Measurements from ENCODE around the gene CTAGE15.
"Not testable (repeated sequence)": the region's sequence is repeated elsewhere in the genome, so short reads cannot be mapped to it uniquely, and the experiment has no call there.

Gene CTAGE15, protein sequence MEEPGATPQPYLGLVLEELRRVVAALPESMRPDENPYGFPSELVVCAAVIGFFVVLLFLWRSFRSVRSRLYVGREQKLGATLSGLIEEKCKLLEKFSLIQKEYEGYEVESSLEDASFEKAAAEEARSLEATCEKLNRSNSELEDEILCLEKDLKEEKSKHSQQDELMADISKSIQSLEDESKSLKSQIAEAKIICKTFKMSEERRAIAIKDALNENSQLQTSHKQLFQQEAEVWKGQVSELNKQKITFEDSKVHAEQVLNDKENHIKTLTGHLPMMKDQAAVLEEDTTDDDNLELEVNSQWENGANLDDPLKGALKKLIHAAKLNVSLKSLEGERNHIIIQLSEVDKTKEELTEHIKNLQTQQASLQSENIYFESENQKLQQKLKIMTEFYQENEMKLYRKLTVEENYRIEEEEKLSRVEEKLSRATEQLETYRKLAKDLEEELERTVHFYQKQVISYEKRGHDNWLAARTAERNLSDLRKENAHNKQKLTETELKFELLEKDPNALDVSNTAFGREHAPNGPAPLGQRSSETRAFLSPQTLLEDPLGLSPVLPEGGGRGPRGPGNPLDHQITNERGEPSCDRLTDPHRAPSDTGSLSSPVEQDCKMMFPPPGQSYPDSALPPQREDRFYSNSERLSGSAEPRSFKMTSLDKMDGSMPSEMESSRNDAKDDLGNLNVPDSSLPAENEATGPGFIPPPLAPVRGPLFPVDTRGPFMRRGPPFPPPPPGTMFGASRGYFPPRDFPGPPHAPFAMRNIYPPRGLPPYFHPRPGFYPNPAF

DNA sequence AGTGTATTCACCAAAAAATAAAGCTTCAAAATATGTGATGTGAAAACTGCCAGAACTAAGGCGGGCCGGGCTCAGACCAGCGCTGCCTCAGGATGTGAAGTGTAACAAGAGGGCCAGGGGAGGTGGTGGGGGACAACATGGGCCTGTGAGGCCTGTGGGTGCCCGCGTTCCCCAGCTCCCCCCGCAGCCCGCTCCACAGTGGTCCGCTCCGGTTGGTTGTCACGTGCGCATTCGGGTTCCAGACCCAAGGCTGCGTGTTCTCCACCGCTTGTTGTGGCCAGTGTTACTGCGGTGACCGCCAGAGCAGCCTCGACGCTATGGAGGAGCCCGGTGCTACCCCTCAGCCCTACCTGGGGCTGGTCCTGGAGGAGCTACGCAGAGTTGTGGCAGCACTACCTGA is at the start of gene CTAGE15:
Gene CTAGE15, plus strand, starts transcription at position 301 of the 400 bp plus-strand sequence. Its CDS starts 17 bp downstream, at position 318.
- TF ChIP-seq CREB1 (IDR thresholded peaks at IDR 0.05; ENCODE audit: low read depth); TCF12 (IDR thresholded peaks at IDR 0.05; ENCODE audit: low read depth); TEAD4 (IDR thresholded peaks at IDR 0.05): not testable (repeated sequence)

DNA sequence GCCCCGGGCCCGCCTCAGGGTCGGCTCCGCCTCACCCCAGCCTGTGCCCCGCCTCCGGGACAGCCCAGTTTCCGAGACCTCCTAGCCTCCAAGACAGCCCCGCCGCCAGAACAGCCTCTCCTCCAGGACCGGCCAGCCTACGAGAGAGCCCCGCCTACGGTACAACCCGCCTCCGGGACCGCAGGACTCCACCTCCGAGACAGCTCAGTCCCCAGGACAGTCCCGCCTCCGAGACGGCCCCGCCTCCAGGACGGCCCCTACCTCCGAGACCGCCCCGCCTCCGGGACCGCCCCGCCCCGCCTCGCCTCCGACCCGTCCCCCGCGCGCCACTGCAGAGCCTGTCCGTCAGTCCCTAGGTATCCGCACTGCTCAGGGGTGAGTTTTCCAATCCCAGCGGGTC is 49.0 kb downstream of the CTAGE15 start, which contains the start of gene TCAF2:
Gene TCAF2, plus strand, starts transcription at position 329 of the 400 bp plus-strand sequence.
- not testable (repeated sequence) for TF ChIP-seq TEAD4 (IDR thresholded peaks at IDR 0.05); ZBTB7A (IDR thresholded peaks at IDR 0.05; ENCODE audit: low read depth); CREB1 (IDR thresholded peaks at IDR 0.05; ENCODE audit: low read depth)

All from Ishikawa (cell line).